Skeletal muscle tissue (tissue), 4 donors: ENCODE results near the gene PTDSS2. TPM values are rescaled to one million over a fixed set of nuclear protein-coding genes. Genes with fewer than 3 reads are reported as not detected.

ENCODE experiments used
- H3K27ac ChIP-seq: one replicate; pipeline ENCODE4 v1.7.0; 2013; ENCODE audit warnings: mild to moderate bottlenecking, low read depth, low read length, inconsistent platforms
- H3K27me3 ChIP-seq, 3 donors: one replicate each; pipeline ENCODE4 v1.7.0; 2013; ENCODE audit warnings: low read length in 3 of 3; ENCODE audit not compliant: control insufficient read depth in 3 of 3, insufficient read depth in 3 of 3
- H3K36me3 ChIP-seq, 3 donors: one replicate each; pipeline ENCODE4 v1.7.0; 2013; ENCODE audit warnings: low read length in 3 of 3; ENCODE audit not compliant: control insufficient read depth in 3 of 3, insufficient read depth in 3 of 3
- H3K4me1 ChIP-seq, 3 donors: one replicate each; pipeline ENCODE4 v1.7.0; 2013; ENCODE audit warnings: low read length in 3 of 3, mild to moderate bottlenecking in 3 of 3; ENCODE audit not compliant: control insufficient read depth in 3 of 3, insufficient read depth in 3 of 3
- H3K4me3 ChIP-seq, 3 donors: one replicate each; pipeline ENCODE4 v1.7.0; 2013; ENCODE audit warnings: low read length in 3 of 3
- H3K9ac ChIP-seq, 3 donors: one replicate each; pipeline ENCODE4 v1.7.0; 2013; ENCODE audit warnings: low read length in 3 of 3, mild to moderate bottlenecking in 3 of 3, moderate library complexity in 2 of 3, low read depth in 1 of 3
- H3K9me3 ChIP-seq, 3 donors: one replicate each; pipeline ENCODE4 v1.7.0; 2013; ENCODE audit warnings: low read length in 3 of 3; ENCODE audit not compliant: control insufficient read depth in 3 of 3
- total RNA-seq: library from RNA; depleted of rRNA; stranded (reverse); fragments of >200 nt; gene quantifications from one replicate; pipeline ENCODE4 v1.2.3, GENCODE V29; 2014
- donor health status: Osteomylitis.

PTDSS2 gene
- total RNA-seq, 1 donor from 2014 or later: 21.4 TPM

- Histone ChIP-seq H3K9me3 (no peaks in the 10 kb centered on the region), H3K4me3 (no peak overlapping the region), H3K27ac (no peak overlapping the region), H3K36me3 (no peaks in the 10 kb centered on the region), H3K27me3 (peaks cover 48 to 63% (median 50%) of the 10 kb centered on the region in 3 donors), H3K9ac (no peak overlapping the region), H3K4me1 (no peaks in the 10 kb centered on the region)
Measured at GRCh38 chr11:440065-441042, 9.7 kb upstream of the PTDSS2 start.

GRCh38 chr11:441043-441417 lies 9.0 kb upstream of the PTDSS2 start:
- H3K27ac ChIP-seq: no peak overlapping the region
- H3K4me3 ChIP-seq: no peak overlapping the region
- no peaks in the 10 kb centered on the region for H3K36me3 ChIP-seq
- H3K27me3 ChIP-seq: peaks cover 48 to 63% (median 50%) of the 10 kb centered on the region in 3 donors
- no peaks in the 10 kb centered on the region for H3K4me1 ChIP-seq
- H3K9ac ChIP-seq: no peak overlapping the region
- H3K9me3 ChIP-seq: no peaks in the 10 kb centered on the region

GRCh38 chr11:441418-442274 lies 8.4 kb upstream of the PTDSS2 start, which contains the start of gene ANO9:
ANO9 (minus strand) TSS chr11:442011; CDS start chr11:441926, 85 bp downstream.
- no peaks in the 10 kb centered on the region for H3K4me1 ChIP-seq
- no peak within 1 kb of the TSS for H3K27ac ChIP-seq
- H3K9ac ChIP-seq: no peak within 1 kb of the TSS
- peaks cover 48 to 63% (median 50%) of the 10 kb centered on the region in 3 donors for H3K27me3 ChIP-seq
- no peaks in the 10 kb centered on the region for H3K36me3 ChIP-seq
- no peak within 1 kb of the TSS for H3K4me3 ChIP-seq
- H3K9me3 ChIP-seq: no peaks in the 10 kb centered on the region

- no peaks in the 10 kb centered on the region for H3K9me3 ChIP-seq
- no peaks in the 10 kb centered on the region for H3K4me1 ChIP-seq
- H3K27me3 ChIP-seq: peaks cover 43 to 56% (median 44%) of the 10 kb centered on the region in 3 donors
- H3K36me3 ChIP-seq: no peaks in the 10 kb centered on the region
- no peak overlapping the region for H3K9ac ChIP-seq
- no peak overlapping the region for H3K4me3 ChIP-seq
- H3K27ac ChIP-seq: no peak overlapping the region
Measured at GRCh38 chr11:442611-443081, 7.4 kb upstream of the PTDSS2 start.

GRCh38 chr11:443542-444199 lies 6.4 kb upstream of the PTDSS2 start:
- Histone ChIP-seq H3K36me3 (no peaks in the 10 kb centered on the region), H3K4me3 (no peak overlapping the region), H3K27ac (no peak overlapping the region), H3K27me3 (peaks cover 37 to 47% (median 37%) of the 10 kb centered on the region in 3 donors), H3K9ac (no peak overlapping the region), H3K4me1 (peaks cover 4 to 6% (median 5%) of the 10 kb centered on the region in 3 donors), H3K9me3 (no peaks in the 10 kb centered on the region)

GRCh38 chr11:444396-445144 lies 5.5 kb upstream of the PTDSS2 start:
- no peak overlapping the region for H3K4me3 ChIP-seq
- H3K9me3 ChIP-seq: no peaks in the 10 kb centered on the region
- no peaks in the 10 kb centered on the region for H3K36me3 ChIP-seq
- H3K9ac ChIP-seq: no peak overlapping the region
- H3K27ac ChIP-seq: no peak overlapping the region
- H3K4me1 ChIP-seq: peaks cover 12 to 14% (median 14%) of the 10 kb centered on the region in 3 donors
- H3K27me3 ChIP-seq: peaks cover 33 to 38% (median 34%) of the 10 kb centered on the region in 3 donors

- Histone ChIP-seq H3K4me3 (no peak overlapping the region), H3K27ac (no peak overlapping the region)
Measured at GRCh38 chr11:445765-446588, 4.1 kb upstream of the PTDSS2 start.

GRCh38 chr11:446891-447290 lies 3.2 kb upstream of the PTDSS2 start:
- H3K27me3 ChIP-seq: peaks cover 11 to 17% (median 13%) of the 10 kb centered on the region in 3 donors
- no peaks in the 10 kb centered on the region for H3K36me3 ChIP-seq
- H3K4me1 ChIP-seq: peaks cover 27 to 31% (median 27%) of the 10 kb centered on the region in 3 donors
- no peaks in the 10 kb centered on the region for H3K9me3 ChIP-seq
- H3K9ac ChIP-seq: no peak overlapping the region
- no peak overlapping the region for H3K27ac ChIP-seq
- no peak overlapping the region for H3K4me3 ChIP-seq

More at GRCh38 chr11:445765-446588, 4.1 kb upstream of the PTDSS2 start:
- peaks cover 19 to 25% (median 19%) of the 10 kb centered on the region in 3 donors for H3K27me3 ChIP-seq
- no peaks in the 10 kb centered on the region for H3K36me3 ChIP-seq
- H3K9ac ChIP-seq: peak overlapping the region in 1 of 3 donors; percentile 43
- H3K4me1 ChIP-seq: peaks cover 20 to 22% (median 20%) of the 10 kb centered on the region in 3 donors
- H3K9me3 ChIP-seq: no peaks in the 10 kb centered on the region
